ENCODE measurements around the gene TBC1D21.

The TBC1D21 gene

GRCh38 chr15:73930371-73930770 lies 57.0 kb downstream of the TBC1D21 start:
- TF ChIP-seq CTCF (IDR thresholded peaks at IDR 0.05; ENCODE audit: insufficient read depth, missing control alignments): no peak
- no peak for DNase-seq (ENCODE audit: insufficient read length, low spot score)
- FAIRE-seq: no peak

- DNase-seq (ENCODE audit: insufficient read length, low spot score) (no peak), FAIRE-seq (no peak)
- no peak for TF ChIP-seq CTCF (IDR thresholded peaks at IDR 0.05; ENCODE audit: insufficient read depth, missing control alignments)
These were observed 57.5 kb downstream of the TBC1D21 start for GRCh38 chr15:73930790-73931281.

GRCh38 chr15:73931441-73931840 lies 58.1 kb downstream of the TBC1D21 start:
- FAIRE-seq (no peak), DNase-seq (ENCODE audit: insufficient read length, low spot score) (no peak)
- TF ChIP-seq CTCF (IDR thresholded peaks at IDR 0.05; ENCODE audit: insufficient read depth, missing control alignments): no peak

GRCh38 chr15:73932381-73933191 lies 59.2 kb downstream of the TBC1D21 start:
- no peak for FAIRE-seq
- no peak for TF ChIP-seq CTCF (IDR thresholded peaks at IDR 0.05; ENCODE audit: insufficient read depth, missing control alignments)
- no peak for DNase-seq (ENCODE audit: insufficient read length, low spot score)

- FAIRE-seq (no peak), DNase-seq (ENCODE audit: insufficient read length, low spot score) (no peak)
- TF ChIP-seq CTCF (IDR thresholded peaks at IDR 0.05; ENCODE audit: insufficient read depth, missing control alignments): no peak
These were observed 60.9 kb downstream of the TBC1D21 start for GRCh38 chr15:73934281-73934680.

GRCh38 chr15:73935547-73935946 lies 62.2 kb downstream of the TBC1D21 start:
- peak; percentile 74 for DNase-seq (ENCODE audit: insufficient read length, low spot score)
- no peak for FAIRE-seq
- TF ChIP-seq CTCF (IDR thresholded peaks at IDR 0.05; ENCODE audit: insufficient read depth, missing control alignments): no peak

GRCh38 chr15:73936181-73936580 lies 62.8 kb downstream of the TBC1D21 start:
- DNase-seq (ENCODE audit: insufficient read length, low spot score): no peak
- no peak for TF ChIP-seq CTCF (IDR thresholded peaks at IDR 0.05; ENCODE audit: insufficient read depth, missing control alignments)
- FAIRE-seq: no peak

All from D721Med (cell line).